Measurements from ENCODE around the gene F10.

- no peak for TF ChIP-seq CTCF (conservative IDR thresholded peaks at IDR 0.05; ENCODE audit: low read depth, low read length)
- no peak for TF ChIP-seq EZH2phosphoT487 (IDR thresholded peaks at IDR 0.05; ENCODE audit: borderline replicate concordance, low read length)
Observed at GRCh38 chr13:113143466-113144254, 21.1 kb downstream of the F10 start.

Data from PC-3 (cell line).